ENCODE measurements around the gene HSPB9.

DNA sequence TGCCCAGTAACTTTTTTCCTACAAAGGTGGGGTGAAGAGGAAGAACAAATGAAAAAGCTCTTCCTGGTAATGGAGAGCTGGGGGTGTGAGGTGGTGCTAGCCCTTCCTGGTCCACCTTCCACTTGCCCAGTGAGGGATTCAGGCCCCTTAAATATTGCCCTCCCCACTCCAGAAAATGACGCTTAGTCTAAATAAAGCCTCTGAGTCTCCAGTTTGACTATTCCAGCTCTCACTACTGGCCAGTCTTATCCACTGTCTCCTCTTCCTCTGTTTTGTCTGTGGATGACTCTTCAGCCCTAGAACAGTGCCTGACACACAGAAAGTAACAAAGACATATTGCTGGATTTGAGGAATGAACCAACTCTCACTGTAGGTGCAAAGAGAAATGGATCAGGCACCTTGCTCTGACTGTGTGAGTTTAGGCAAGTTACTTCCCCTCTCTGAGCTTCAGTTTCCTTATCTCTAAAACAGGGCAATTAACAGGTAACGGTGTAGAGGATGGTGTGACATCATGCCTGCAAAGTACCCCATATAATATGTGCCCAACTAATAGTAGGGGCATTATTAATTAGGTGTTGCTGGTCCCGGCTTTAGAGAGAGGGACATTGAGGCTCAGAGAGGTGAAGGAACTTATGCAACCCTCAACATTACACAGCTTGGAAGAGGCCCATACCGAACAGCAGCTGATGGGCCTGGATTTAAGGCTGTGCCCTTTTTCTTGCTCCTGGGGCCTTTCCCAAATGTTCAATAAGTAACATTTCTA is 45.6 kb upstream of the HSPB9 start:
- TF ChIP-seq, protein P1, sequence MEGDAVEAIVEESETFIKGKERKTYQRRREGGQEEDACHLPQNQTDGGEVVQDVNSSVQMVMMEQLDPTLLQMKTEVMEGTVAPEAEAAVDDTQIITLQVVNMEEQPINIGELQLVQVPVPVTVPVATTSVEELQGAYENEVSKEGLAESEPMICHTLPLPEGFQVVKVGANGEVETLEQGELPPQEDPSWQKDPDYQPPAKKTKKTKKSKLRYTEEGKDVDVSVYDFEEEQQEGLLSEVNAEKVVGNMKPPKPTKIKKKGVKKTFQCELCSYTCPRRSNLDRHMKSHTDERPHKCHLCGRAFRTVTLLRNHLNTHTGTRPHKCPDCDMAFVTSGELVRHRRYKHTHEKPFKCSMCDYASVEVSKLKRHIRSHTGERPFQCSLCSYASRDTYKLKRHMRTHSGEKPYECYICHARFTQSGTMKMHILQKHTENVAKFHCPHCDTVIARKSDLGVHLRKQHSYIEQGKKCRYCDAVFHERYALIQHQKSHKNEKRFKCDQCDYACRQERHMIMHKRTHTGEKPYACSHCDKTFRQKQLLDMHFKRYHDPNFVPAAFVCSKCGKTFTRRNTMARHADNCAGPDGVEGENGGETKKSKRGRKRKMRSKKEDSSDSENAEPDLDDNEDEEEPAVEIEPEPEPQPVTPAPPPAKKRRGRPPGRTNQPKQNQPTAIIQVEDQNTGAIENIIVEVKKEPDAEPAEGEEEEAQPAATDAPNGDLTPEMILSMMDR (IDR thresholded peaks at IDR 0.05; ENCODE audit: poor library complexity, severe bottlenecking) = no peak
- TF ChIP-seq EZH2 (IDR thresholded peaks at IDR 0.05; ENCODE audit: borderline replicate concordance, insufficient read depth, low read length, poor library complexity, severe bottlenecking) = no peak
- no peak for TF ChIP-seq TAF1 (IDR thresholded peaks at IDR 0.05; ENCODE audit: low read depth)
- TF ChIP-seq POLR2AphosphoS5 (IDR thresholded peaks at IDR 0.05) = no peak
- TF ChIP-seq, protein P2, sequence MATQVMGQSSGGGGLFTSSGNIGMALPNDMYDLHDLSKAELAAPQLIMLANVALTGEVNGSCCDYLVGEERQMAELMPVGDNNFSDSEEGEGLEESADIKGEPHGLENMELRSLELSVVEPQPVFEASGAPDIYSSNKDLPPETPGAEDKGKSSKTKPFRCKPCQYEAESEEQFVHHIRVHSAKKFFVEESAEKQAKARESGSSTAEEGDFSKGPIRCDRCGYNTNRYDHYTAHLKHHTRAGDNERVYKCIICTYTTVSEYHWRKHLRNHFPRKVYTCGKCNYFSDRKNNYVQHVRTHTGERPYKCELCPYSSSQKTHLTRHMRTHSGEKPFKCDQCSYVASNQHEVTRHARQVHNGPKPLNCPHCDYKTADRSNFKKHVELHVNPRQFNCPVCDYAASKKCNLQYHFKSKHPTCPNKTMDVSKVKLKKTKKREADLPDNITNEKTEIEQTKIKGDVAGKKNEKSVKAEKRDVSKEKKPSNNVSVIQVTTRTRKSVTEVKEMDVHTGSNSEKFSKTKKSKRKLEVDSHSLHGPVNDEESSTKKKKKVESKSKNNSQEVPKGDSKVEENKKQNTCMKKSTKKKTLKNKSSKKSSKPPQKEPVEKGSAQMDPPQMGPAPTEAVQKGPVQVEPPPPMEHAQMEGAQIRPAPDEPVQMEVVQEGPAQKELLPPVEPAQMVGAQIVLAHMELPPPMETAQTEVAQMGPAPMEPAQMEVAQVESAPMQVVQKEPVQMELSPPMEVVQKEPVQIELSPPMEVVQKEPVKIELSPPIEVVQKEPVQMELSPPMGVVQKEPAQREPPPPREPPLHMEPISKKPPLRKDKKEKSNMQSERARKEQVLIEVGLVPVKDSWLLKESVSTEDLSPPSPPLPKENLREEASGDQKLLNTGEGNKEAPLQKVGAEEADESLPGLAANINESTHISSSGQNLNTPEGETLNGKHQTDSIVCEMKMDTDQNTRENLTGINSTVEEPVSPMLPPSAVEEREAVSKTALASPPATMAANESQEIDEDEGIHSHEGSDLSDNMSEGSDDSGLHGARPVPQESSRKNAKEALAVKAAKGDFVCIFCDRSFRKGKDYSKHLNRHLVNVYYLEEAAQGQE (IDR thresholded peaks at IDR 0.05; ENCODE audit: borderline replicate concordance) = no peak
- TF ChIP-seq MXI1 (conservative IDR thresholded peaks at IDR 0.05; ENCODE audit: poor library complexity, severe bottlenecking) = no peak
- no peak for TF ChIP-seq RAD21 (conservative IDR thresholded peaks at IDR 0.05)
- no peak for TF ChIP-seq SMC3 (conservative IDR thresholded peaks at IDR 0.05; ENCODE audit: poor library complexity)
- TF ChIP-seq EP300 (conservative IDR thresholded peaks at IDR 0.05; ENCODE audit: poor library complexity, severe bottlenecking) = no peak

Data from neural cell (in vitro differentiated cells).